Endothelial cell of umbilical vein (primary cell): ENCODE results near the gene TSC22D3. TPM values are rescaled to one million over a fixed set of nuclear protein-coding genes. Genes with fewer than 3 reads are reported as not detected.

Source experiments
- BruUV-seq: library from RNA; stranded (reverse); fragments of 400-500 nt; replicated peaks from 2 replicates; lab custom pipeline; 2021; lab: Mats Ljungman, UMichigan
- CTCF ChIA-PET: fragments of 300-600, 350-600 bp; sonication (Branson Sonifier 250); formaldehyde crosslinking; loops from one replicate; lab custom pipeline; 2021; ENCODE audit warnings: antibody characterized with exemption, inconsistent platforms; lab: Charles Lee
- POLR2A ChIA-PET: fragments of 300-600, 350-600 bp; sonication (Branson Sonifier 250); formaldehyde crosslinking; loops from one replicate; lab custom pipeline; 2021; ENCODE audit warnings: antibody characterized with exemption, inconsistent platforms; lab: Charles Lee
- DNase-seq: peaks from one replicate; pipeline ENCODE4 v3.0.0-alpha.2; 2011; ENCODE audit warnings: low read depth, low spot score
- FAIRE-seq: peaks from 2 replicates; lab custom pipeline; 2011; peaks lifted over from hg19 to GRCh38; lab: Jason Lieb, UNC
- H2AFZ ChIP-seq: 2 replicates; pipeline ENCODE4 v1.6.0; 2012; ENCODE audit warnings: low read depth, low read length, control low read depth, inconsistent platforms
- H3K27ac ChIP-seq: 2 replicates; pipeline ENCODE4 v1.5.1; 2011; ENCODE audit warnings: low read depth, mild to moderate bottlenecking, control low read depth, low read length, moderate library complexity; ENCODE audit not compliant: insufficient read depth
- H3K27me3 ChIP-seq, 2 experiments: 2 replicates each; pipeline versions ENCODE4 v1.6.0 to v1.6.1; 2011; ENCODE audit warnings: low read length in 2 of 2, mixed read lengths in 1 of 2; ENCODE audit not compliant: control insufficient read depth in 2 of 2, insufficient read depth in 2 of 2
- H3K36me3 ChIP-seq, 2 experiments: 2 replicates in 1 of 2; 3 replicates in 1 of 2; pipeline ENCODE4 v1.5.1; 2011; ENCODE audit warnings: low read length in 2 of 2, mild to moderate bottlenecking in 1 of 2, moderate library complexity in 1 of 2; ENCODE audit not compliant: control insufficient read depth in 2 of 2, insufficient read depth in 2 of 2; ENCODE audit errors: extremely low read depth in 1 of 2
- H3K4me1 ChIP-seq: 3 replicates; pipeline ENCODE4 v1.5.1; 2011; ENCODE audit warnings: mild to moderate bottlenecking, low read length; ENCODE audit not compliant: control insufficient read depth, insufficient read depth; ENCODE audit errors: extremely low read depth
- H3K4me2 ChIP-seq: 2 replicates; pipeline ENCODE4 v1.6.1; 2011; ENCODE audit warnings: low read length, control low read depth, mixed read lengths; ENCODE audit not compliant: insufficient read depth
- H3K4me3 ChIP-seq, 3 experiments: fragments of 200-600 bp in 1 of 3; sonication (generic), shearing (Covaris generic) in 1 of 3; replicated peaks in 1 of 3; 2 replicates each; pipeline ENCODE4 v1.5.1; 2011 to 2016; ENCODE audit warnings: control low read depth in 3 of 3, low read length in 3 of 3, mild to moderate bottlenecking in 2 of 3, inconsistent platforms in 1 of 3, low read depth in 1 of 3, moderate library complexity in 1 of 3; ENCODE audit not compliant: insufficient read depth in 1 of 3
- H3K79me2 ChIP-seq: 2 replicates; pipeline ENCODE4 v1.6.0; 2012; ENCODE audit warnings: low read length, inconsistent platforms; ENCODE audit not compliant: control insufficient read depth, insufficient read depth
- H3K9ac ChIP-seq: replicated peaks from 2 replicates; pipeline ENCODE3; 2011; ENCODE audit warnings: low read length, control low read depth; ENCODE audit not compliant: insufficient read depth; ENCODE audit errors: extremely low read depth
- H3K9me1 ChIP-seq: replicated peaks from 3 replicates; pipeline ENCODE4 v1.6.0; 2011; ENCODE audit warnings: mild to moderate bottlenecking, low read length; ENCODE audit not compliant: control insufficient read depth, insufficient read depth; ENCODE audit errors: extremely low read depth
- H3K9me3 ChIP-seq: replicated peaks from 2 replicates; pipeline ENCODE4 v1.5.1; 2012; ENCODE audit warnings: low read length, inconsistent platforms; ENCODE audit not compliant: control insufficient read depth, insufficient read depth
- H4K20me1 ChIP-seq: replicated peaks from 2 replicates; pipeline ENCODE3; 2011; ENCODE audit warnings: mild to moderate bottlenecking, low read length; ENCODE audit not compliant: control insufficient read depth, insufficient read depth; ENCODE audit errors: extremely low read depth
- CTCF ChIP-seq, 2 donors: IDR thresholded peaks; 1 replicate in 1 of 2; 2 replicates in 1 of 2; pipeline ENCODE4 v1.5.1; 2011; ENCODE audit warnings: low read length in 2 of 2, mild to moderate bottlenecking in 2 of 2, moderate library complexity in 2 of 2, control low read depth in 1 of 2, inconsistent platforms in 1 of 2, low read depth in 1 of 2; ENCODE audit not compliant: insufficient read depth in 1 of 2; ENCODE audit errors: extremely low read depth in 1 of 2
- EZH2 ChIP-seq: IDR thresholded peaks from 2 replicates; pipeline ENCODE4 v1.6.1; 2012; ENCODE audit warnings: borderline replicate concordance, low read depth, mild to moderate bottlenecking, moderate library complexity, low read length, inconsistent platforms; ENCODE audit not compliant: severe bottlenecking
- FOS ChIP-seq: IDR thresholded peaks from 2 replicates; pipeline ENCODE4 v1.6.1; 2011; ENCODE audit warnings: mild to moderate bottlenecking, low read length, moderate library complexity, borderline replicate concordance; ENCODE audit not compliant: insufficient read depth
- GATA2 ChIP-seq: IDR thresholded peaks from 2 replicates; pipeline ENCODE4 v1.7.0; 2011; ENCODE audit warnings: low read depth, mild to moderate bottlenecking, moderate library complexity, mixed read lengths, low read length; ENCODE audit not compliant: insufficient read length, insufficient read depth
- JUN ChIP-seq: IDR thresholded peaks from 2 replicates; pipeline ENCODE4 v1.6.1; 2011; ENCODE audit warnings: borderline replicate concordance, low read depth; ENCODE audit not compliant: insufficient read length, insufficient read depth
- MAX ChIP-seq: IDR thresholded peaks from 2 replicates; pipeline ENCODE4 v1.6.1; 2011; ENCODE audit not compliant: insufficient read depth, insufficient read length
- MYC ChIP-seq: IDR thresholded peaks from one replicate; pipeline ENCODE4 v1.6.1; 2011; ENCODE audit warnings: mild to moderate bottlenecking, low read depth, low read length
- POLR2A ChIP-seq: IDR thresholded peaks from 2 replicates; pipeline ENCODE4 v1.6.1; 2012; ENCODE audit warnings: low read depth, mild to moderate bottlenecking, control low read depth, low read length
- POLR2AphosphoS5 ChIP-seq: IDR thresholded peaks from 2 replicates; pipeline ENCODE4 v1.6.1; 2012; ENCODE audit warnings: low read depth, mild to moderate bottlenecking, control low read depth, low read length, moderate library complexity; ENCODE audit not compliant: insufficient read depth
- dilution Hi-C: fragments of 300-500 bp; cut with MboI; formaldehyde crosslinking; loops from one replicate; pipeline ENCODE4 v1.15.0; 2019; ENCODE audit warnings: low sequenced_read_pairs; ENCODE audit not compliant: extremely low pct_ligation_motif_present
- intact Hi-C: fragments of 100-400 bp; cut with micrococcal nuclease; formaldehyde crosslinking; loops from one replicate; pipeline ENCODE4 v1.10.0; 2022
- polyA plus RNA-seq, 4 experiments: library from polyadenylated mRNA; depleted of rRNA in 3 of 4; stranded (reverse) in 3 of 4; unstranded in 1 of 4; fragments of >200 nt; gene quantifications; 2 replicates each; pipeline versions ENCODE4 v1.2.1 to v1.2.3, GENCODE V29; 2011 to 2012; ENCODE audit warnings: missing spikeins in 1 of 4
- total RNA-seq: library from RNA; stranded (reverse); gene quantifications from 2 replicates; pipeline ENCODE4 v1.2.3, GENCODE V29; 2021

Gene TSC22D3
- total and polyA plus RNA-seq, 2 donors (not counting 3 experiments of a cell fraction or from before 2014, with no cell fraction given) = 21.1 to 37.4 TPM

GRCh38 chrX:107700790-107701189 lies 74.8 kb downstream of the TSC22D3 start:
- intact Hi-C loops = loop anchor here (2.0 kb wide), 1 partner anchor 14 kb away; no protein-coding TSS in a partner anchor
- no TSS peak for BruUV-seq
- H3K9me1 ChIP-seq = no peaks in the 10 kb centered on the region

More at GRCh38 chrX:107700790-107701189, 74.8 kb downstream of the TSC22D3 start:
- no peaks in the 10 kb centered on the region for H4K20me1 ChIP-seq
- H3K36me3 ChIP-seq = no peaks in the 10 kb centered on the region
- no peaks in the 10 kb centered on the region for H3K79me2 ChIP-seq
- no peak overlapping the region for H2AFZ ChIP-seq
- FAIRE-seq = no peak
- dilution Hi-C loops = no loop called here
- no peak overlapping the region for H3K4me3 ChIP-seq
- no peaks in the 10 kb centered on the region for H3K4me1 ChIP-seq
- POLR2A ChIA-PET = no interaction called here
- H3K27me3 ChIP-seq = no peaks in the 10 kb centered on the region
- no peak overlapping the region for H3K4me2 ChIP-seq
- H3K9ac ChIP-seq = no peak overlapping the region
- H3K9me3 ChIP-seq = no peaks in the 10 kb centered on the region
- H3K27ac ChIP-seq = no peak overlapping the region
- CTCF ChIA-PET = no interaction called here
- no peak for DNase-seq
- TF ChIP-seq POLR2A = no peak
- no peak for TF ChIP-seq MAX
- TF ChIP-seq FOS = no peak
- no peak for TF ChIP-seq JUN
- TF ChIP-seq MYC = no peak
- no peak for TF ChIP-seq CTCF (IDR thresholded peaks at IDR 0.05; ENCODE audit: extremely low read depth in 1 of 2, insufficient read depth in 1 of 2, low read depth in 1 of 2, low read length in 2 of 2)
- TF ChIP-seq POLR2AphosphoS5 = no peak
- TF ChIP-seq EZH2 = no peak
- TF ChIP-seq GATA2 = no peak
